ENCODE data around the gene SYT3.
"Not testable (repeated sequence)": the region's sequence is repeated elsewhere in the genome, so short reads cannot be mapped to it uniquely, and the experiment has no call there.

The SYT3 gene

GRCh38 chr19:50626011-50626410 lies 13.7 kb downstream of the SYT3 start:
- Histone ChIP-seq H3K4me3 (replicated peaks; ENCODE audit: insufficient read depth, low read length) (no peak overlapping the region), H3K27me3 (ENCODE audit: insufficient read depth, poor library complexity, severe bottlenecking) (no peaks in the 10 kb centered on the region), H3K27ac (replicated peaks) (no peak overlapping the region)
- TF ChIP-seq POLR2AphosphoS5 (IDR thresholded peaks at IDR 0.05; ENCODE audit: low read depth) (no peak), REST (IDR thresholded peaks at IDR 0.05; ENCODE audit: insufficient replicate concordance, low read depth) (no peak), SPI1 (IDR thresholded peaks at IDR 0.05; ENCODE audit: borderline replicate concordance, low read depth) (no peak), GABPA (IDR thresholded peaks at IDR 0.05; ENCODE audit: low read depth) (no peak), CTCF (IDR thresholded peaks at IDR 0.05; ENCODE audit: insufficient read depth, low read length) (no peak)
- no peak for DNase-seq (ENCODE audit: low read depth in 1 of 2, low spot score in 1 of 2)

- no peak overlapping the region for H3K4me3 ChIP-seq (replicated peaks; ENCODE audit: insufficient read depth, low read length)
- no peak for TF ChIP-seq CTCF (IDR thresholded peaks at IDR 0.05; ENCODE audit: insufficient read depth, low read length)
- no peak for TF ChIP-seq REST (IDR thresholded peaks at IDR 0.05; ENCODE audit: insufficient replicate concordance, low read depth)
- TF ChIP-seq GABPA (IDR thresholded peaks at IDR 0.05; ENCODE audit: low read depth): no peak
- no peak for TF ChIP-seq SPI1 (IDR thresholded peaks at IDR 0.05; ENCODE audit: borderline replicate concordance, low read depth)
- TF ChIP-seq POLR2AphosphoS5 (IDR thresholded peaks at IDR 0.05; ENCODE audit: low read depth): no peak
- DNase-seq (ENCODE audit: low read depth in 1 of 2, low spot score in 1 of 2): no peak
- no peaks in the 10 kb centered on the region for H3K27me3 ChIP-seq (ENCODE audit: insufficient read depth, poor library complexity, severe bottlenecking)
- H3K27ac ChIP-seq (replicated peaks): no peak overlapping the region
Measured at GRCh38 chr19:50624949-50625600, 14.6 kb downstream of the SYT3 start.

GRCh38 chr19:50620394-50620906 lies 19.2 kb downstream of the SYT3 start:
- H3K4me3 ChIP-seq (replicated peaks; ENCODE audit: insufficient read depth, low read length); DNase-seq (ENCODE audit: low read depth in 1 of 2, low spot score in 1 of 2); H3K27ac ChIP-seq (replicated peaks); H3K27me3 ChIP-seq (ENCODE audit: insufficient read depth, poor library complexity, severe bottlenecking): not testable (repeated sequence)

GRCh38 chr19:50619184-50619583 lies 20.5 kb downstream of the SYT3 start:
- H3K4me3 ChIP-seq (replicated peaks; ENCODE audit: insufficient read depth, low read length); H3K27ac ChIP-seq (replicated peaks); DNase-seq (ENCODE audit: low read depth in 1 of 2, low spot score in 1 of 2); H3K27me3 ChIP-seq (ENCODE audit: insufficient read depth, poor library complexity, severe bottlenecking): not testable (repeated sequence)

GRCh38 chr19:50618379-50618778 lies 21.3 kb downstream of the SYT3 start:
- not testable (repeated sequence) for H3K4me3 ChIP-seq (replicated peaks; ENCODE audit: insufficient read depth, low read length); H3K27ac ChIP-seq (replicated peaks); H3K27me3 ChIP-seq (ENCODE audit: insufficient read depth, poor library complexity, severe bottlenecking); DNase-seq (ENCODE audit: low read depth in 1 of 2, low spot score in 1 of 2)

- not testable (repeated sequence) for H3K4me3 ChIP-seq (replicated peaks; ENCODE audit: insufficient read depth, low read length); DNase-seq (ENCODE audit: low read depth in 1 of 2, low spot score in 1 of 2); H3K27me3 ChIP-seq (ENCODE audit: insufficient read depth, poor library complexity, severe bottlenecking); H3K27ac ChIP-seq (replicated peaks)
Measured at GRCh38 chr19:50612504-50613404, 26.9 kb downstream of the SYT3 start.

Measured in HL-60 (cell line).